PC-9 (cell line): Measurements from ENCODE around the gene M1AP. TPM values are rescaled to one million over a fixed set of nuclear protein-coding genes. Genes with fewer than 3 reads are reported as not detected.

Experiments
- BruUV-seq: library from RNA; stranded (reverse); fragments of 400-500 nt; replicated peaks from 2 replicates; lab custom pipeline; 2021; lab: Mats Ljungman, UMichigan
- CTCF ChIA-PET: fragments of 300-600 bp; sonication (Branson Sonifier 250); formaldehyde crosslinking; loops from one replicate; lab custom pipeline; 2022; ENCODE audit warnings: antibody characterized with exemption; lab: Charles Lee
- POLR2A ChIA-PET: fragments of 300-600 bp; sonication (Branson Sonifier 250); formaldehyde crosslinking; loops from one replicate; lab custom pipeline; 2022; ENCODE audit warnings: antibody characterized with exemption; ENCODE audit not compliant: unreplicated experiment; lab: Charles Lee
- DNase-seq, 2 experiments: peaks; one replicate each; pipeline versions ENCODE4 v3.0.0 to v3.0.0-alpha.2; 2015 to 2022; ENCODE audit warnings: mixed read lengths in 1 of 2
- H2AFZ ChIP-seq: fragments of 200-600 bp; sonication (generic); 2 replicates; pipeline ENCODE4 v1.8.1; 2017; ENCODE audit warnings: antibody characterized with exemption
- H3F3A ChIP-seq: fragments of 200-600 bp; sonication (generic); 2 replicates; pipeline ENCODE4 v1.8.1; 2017; ENCODE audit warnings: antibody characterized with exemption, mild to moderate bottlenecking, low read depth; ENCODE audit not compliant: insufficient read depth
- H3K27ac ChIP-seq: fragments of 200-600 bp; sonication (generic); 2 replicates; pipeline ENCODE4 v1.6.1; 2016; ENCODE audit warnings: mixed run types
- H3K27me3 ChIP-seq: fragments of 200-600 bp; sonication (generic); 2 replicates; pipeline ENCODE4 v1.6.1; 2016; ENCODE audit warnings: low read depth, mixed run types; ENCODE audit not compliant: insufficient read depth
- H3K36me3 ChIP-seq: fragments of 200-600 bp; sonication (generic); 2 replicates; pipeline ENCODE4 v1.6.1; 2016; ENCODE audit warnings: low read depth, mixed run types
- H3K4me1 ChIP-seq: fragments of 200-600 bp; sonication (generic); replicated peaks from 2 replicates; pipeline ENCODE4 v1.6.1; 2016; ENCODE audit warnings: mixed run types; ENCODE audit not compliant: insufficient read depth
- H3K4me2 ChIP-seq: fragments of 200-600 bp; sonication (generic); 2 replicates; pipeline ENCODE4 v1.6.1; 2017; ENCODE audit warnings: mixed run types
- H3K4me3 ChIP-seq: fragments of 200-600 bp; sonication (generic); 2 replicates; pipeline ENCODE4 v1.6.1; 2016; ENCODE audit warnings: mixed run types
- H3K79me2 ChIP-seq: fragments of 200-600 bp; sonication (generic); 2 replicates; pipeline ENCODE4 v1.6.1; 2017; ENCODE audit warnings: low read depth, mixed run types
- H3K9me2 ChIP-seq: fragments of 200-600 bp; sonication (generic); 2 replicates; pipeline ENCODE4 v1.8.1; 2017; ENCODE audit warnings: mild to moderate bottlenecking; ENCODE audit not compliant: insufficient read depth
- H3K9me3 ChIP-seq: fragments of 200-600 bp; sonication (generic); 2 replicates; pipeline ENCODE4 v1.8.1; 2016; ENCODE audit warnings: low read depth; ENCODE audit not compliant: insufficient read depth
- H4K20me1 ChIP-seq: fragments of 200-600 bp; sonication (generic); 2 replicates; pipeline ENCODE4 v1.8.1; 2017; ENCODE audit not compliant: insufficient read depth
- CTCF ChIP-seq: fragments of 200-600 bp; sonication (generic); conservative IDR thresholded peaks from 2 replicates; pipeline ENCODE4 v1.6.1; 2017; ENCODE audit warnings: mixed run types, antibody characterized with exemption, mild to moderate bottlenecking, moderate library complexity
- EZH2 ChIP-seq: fragments of 200-600 bp; sonication (generic); IDR thresholded peaks from 2 replicates; pipeline ENCODE4 v1.8.0; 2017; ENCODE audit warnings: antibody characterized with exemption, low read depth
- intact Hi-C: fragments of 100-400 bp; cut with micrococcal nuclease; formaldehyde crosslinking; loops from one replicate; pipeline ENCODE4 v1.10.0; 2022; ENCODE audit not compliant: unreplicated experiment
- total RNA-seq: library from RNA; stranded (reverse); gene quantifications from 2 replicates; pipeline ENCODE4 v1.2.3, GENCODE V29; 2021

Gene M1AP
- total RNA-seq, 1 experiment from 2014 or later, result 7.7 TPM

DNA sequence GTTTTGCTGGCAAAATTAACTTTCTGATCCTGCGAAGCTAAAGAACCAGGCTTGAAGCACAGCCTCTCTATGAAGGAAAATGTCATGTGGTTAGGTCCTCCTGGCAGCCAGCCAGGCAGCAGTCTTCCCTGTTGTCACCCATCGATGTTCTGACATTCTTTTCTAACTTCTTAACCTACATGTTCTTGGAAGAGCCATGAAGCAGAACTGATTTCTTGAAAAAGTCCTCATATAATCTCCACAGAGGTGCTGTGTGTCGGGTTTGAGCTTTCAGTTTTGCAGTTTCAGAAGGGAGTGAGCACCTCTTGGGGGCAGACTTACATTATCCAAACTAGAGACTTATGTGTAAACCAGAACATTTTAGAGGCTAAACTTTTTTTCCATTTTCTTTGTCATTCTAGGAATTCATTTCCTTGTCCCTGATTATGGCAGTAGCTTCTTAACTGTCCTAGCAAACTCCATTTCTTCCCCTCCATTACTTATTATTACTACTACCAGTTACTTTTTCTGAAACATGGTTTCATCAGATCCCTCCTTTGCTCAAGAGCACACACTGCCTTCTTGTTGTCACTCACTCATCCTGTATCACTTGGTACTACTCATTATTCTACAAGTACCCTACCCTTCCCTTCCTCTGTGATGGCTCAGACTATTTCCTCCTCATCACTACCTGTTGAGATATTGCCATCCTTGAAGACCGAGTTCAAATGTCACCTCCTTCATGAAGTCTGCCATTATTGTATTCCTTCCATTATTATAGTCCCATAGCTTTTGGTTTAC lies 62.5 kb downstream of the M1AP start:
- intact Hi-C loops, result loop anchor here (2.0 to 5.0 kb wide), 4 partner anchors 31 to 333 kb away; partner anchors contain the start of gene DOK1
- ChIA-PET POLR2A (interaction anchor here (0.6 to 0.7 kb wide), 5 partner anchors 21 to 198 kb away, joined by 3 to 8 read pairs (median 7); no protein-coding TSS in a partner anchor), CTCF (no interaction called here)
- no peak overlapping the region for H2AFZ ChIP-seq
- no peaks in the 10 kb centered on the region for H3K27me3 ChIP-seq
- H3K27ac ChIP-seq, result no peak overlapping the region
- no peak overlapping the region for H3K4me3 ChIP-seq
- no peak for DNase-seq
- H3K9me3 ChIP-seq, result no peaks in the 10 kb centered on the region
- peaks cover 7% of the 10 kb centered on the region; the same call in 1 of the 2 replicates for H3F3A ChIP-seq
- no peaks in the 10 kb centered on the region for H4K20me1 ChIP-seq
- no peaks in the 10 kb centered on the region for H3K9me2 ChIP-seq
- TF ChIP-seq CTCF (no peak; the same call in 1 of the 2 replicates), EZH2 (no peak)
- no peak overlapping the region for H3K4me2 ChIP-seq
- peaks cover 14% of the 10 kb centered on the region for H3K4me1 ChIP-seq
- H3K36me3 ChIP-seq, result no peaks in the 10 kb centered on the region
- no peaks in the 10 kb centered on the region for H3K79me2 ChIP-seq
- BruUV-seq, result no TSS peak

DNA sequence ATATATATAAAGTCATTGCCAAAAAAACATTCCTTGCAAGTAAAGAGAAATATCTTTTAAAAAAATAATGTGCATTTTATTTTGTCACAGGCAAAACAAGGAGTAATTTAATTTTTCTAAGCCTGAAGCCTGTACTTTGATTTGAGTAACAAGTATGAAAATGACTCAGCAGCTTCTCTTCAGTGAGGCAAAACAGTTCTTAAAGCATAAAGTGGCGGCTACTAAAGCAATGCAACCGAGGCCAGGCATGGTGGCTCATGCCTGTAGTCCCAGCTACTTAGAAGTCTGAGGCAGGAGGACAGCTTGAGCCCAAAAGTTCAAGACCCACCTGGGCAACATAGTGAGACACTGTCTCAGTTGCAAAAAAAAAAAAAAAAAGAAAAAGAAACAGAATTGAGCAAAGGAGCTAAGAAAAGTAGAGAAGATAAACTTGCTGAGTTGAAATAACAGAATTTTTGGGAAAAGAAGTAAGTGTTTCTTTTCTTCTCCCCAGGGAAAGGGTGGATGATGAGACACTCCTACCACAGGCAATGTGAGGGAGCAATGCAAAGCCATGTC lies 64.0 kb downstream of the M1AP start:
- BruUV-seq, result no TSS peak
- H3K9me3 ChIP-seq, result no peaks in the 10 kb centered on the region
- ChIA-PET POLR2A (no interaction called here), CTCF (interaction anchor here (0.7 kb wide), 2 partner anchors 35 to 464 kb away, joined by 3 to 7 read pairs; no protein-coding TSS in a partner anchor)
- H3K79me2 ChIP-seq, result no peaks in the 10 kb centered on the region
- no peaks in the 10 kb centered on the region for H3K36me3 ChIP-seq
- peaks cover 7% of the 10 kb centered on the region; the same call in 1 of the 2 replicates for H3F3A ChIP-seq
- peaks cover 14% of the 10 kb centered on the region for H3K4me1 ChIP-seq
- intact Hi-C loops, result loop anchor here (5.0 kb wide), 1 partner anchor 1192 kb away; no protein-coding TSS in a partner anchor
- no peak for DNase-seq
- no peak overlapping the region for H2AFZ ChIP-seq
- H3K27me3 ChIP-seq, result no peaks in the 10 kb centered on the region
- H3K4me3 ChIP-seq, result no peak overlapping the region
- no peak overlapping the region for H3K4me2 ChIP-seq
- H3K27ac ChIP-seq, result no peak overlapping the region
- H3K9me2 ChIP-seq, result no peaks in the 10 kb centered on the region
- no peaks in the 10 kb centered on the region for H4K20me1 ChIP-seq
- no peak for TF ChIP-seq CTCF
- TF ChIP-seq EZH2, result no peak

GRCh38 chr2:74583504-74583903 lies 64.6 kb downstream of the M1AP start:
- no peaks in the 10 kb centered on the region for H4K20me1 ChIP-seq
- CTCF ChIA-PET, result no interaction called here
- H3K36me3 ChIP-seq, result no peaks in the 10 kb centered on the region
- H2AFZ ChIP-seq, result no peak overlapping the region
- no TSS peak for BruUV-seq
- no peak for TF ChIP-seq CTCF
- TF ChIP-seq EZH2, result no peak
- intact Hi-C loops, result loop anchor here (5.0 kb wide), 1 partner anchor 1191 kb away; no protein-coding TSS in a partner anchor
- no peaks in the 10 kb centered on the region for H3K79me2 ChIP-seq
- no peak overlapping the region for H3K4me2 ChIP-seq
- DNase-seq, result peak in 1 of 2 experiments; percentile 47
- H3K4me3 ChIP-seq, result no peak overlapping the region
- peaks cover 7% of the 10 kb centered on the region; the same call in 1 of the 2 replicates for H3F3A ChIP-seq
- peaks cover 14% of the 10 kb centered on the region for H3K4me1 ChIP-seq
- H3K27ac ChIP-seq, result no peak overlapping the region
- H3K9me2 ChIP-seq, result no peaks in the 10 kb centered on the region
- H3K9me3 ChIP-seq, result no peaks in the 10 kb centered on the region
- POLR2A ChIA-PET, result no interaction called here
- H3K27me3 ChIP-seq, result no peaks in the 10 kb centered on the region
